ENCODE data around the gene SELENOT.

The SELENOT gene

GRCh38 chr3:150673966-150674365, 70.8 kb downstream of the SELENOT start:
- no peak for DNase-seq

- no peak for DNase-seq
These were observed 72.5 kb downstream of the SELENOT start for GRCh38 chr3:150675587-150675986.

Measured in CD4-positive, alpha-beta T cell treated with Interleukin-15 for 1 hour (primary cell).